GM19324 (cell line): ENCODE data around the gene KIAA0232.

ENCODE experiments used
- ATAC-seq: cut with Tn5 transposase; IDR thresholded peaks from one replicate; pipeline ENCODE4 v1.9.1; 2021; ENCODE audit warnings: mild to moderate bottlenecking, moderate library complexity; ENCODE audit not compliant: unreplicated experiment, low FRiP score

The KIAA0232 gene

GRCh38 chr4:6932475-6932874 is 149.9 kb downstream of the KIAA0232 start:
- no peak for ATAC-seq

GRCh38 chr4:6932918-6933317 is 150.4 kb downstream of the KIAA0232 start:
- ATAC-seq, result no peak
